Muscle of arm (tissue), 14 donors: Measurements from ENCODE around the gene NINJ1. TPM values are rescaled to one million over a fixed set of nuclear protein-coding genes. Genes with fewer than 3 reads are reported as not detected.

Experiments used
- DNase-seq: peaks from one replicate; pipeline ENCODE4 v3.0.0-alpha.2; 2013
- long read RNA-seq, 11 donors: transcript quantifications; one replicate each; lab custom pipeline, GENCODE V29; 2026
- polyA plus RNA-seq, 12 donors: library from polyadenylated mRNA; unstranded; fragments of 120-200 nt; gene quantifications; one replicate each; pipeline ENCODE4 v1.2.1, GENCODE V29; 2013; ENCODE audit not compliant: insufficient read length in 12 of 12

NINJ1 gene
- polyA plus RNA-seq, result 10 to 100 TPM in 11 of 12 donors, not detected in 1; 19.0 to 31.9 (median 25.9) TPM
- long read RNA-seq, donor 1, transcript NINJ1-201 (4 exons, 1,281 nt), result major isoform, 41 of 63 reads
- long read RNA-seq, donor 1, transcript NINJ1-204 (2 exons, 2,026 nt), result minor isoform, 8 of 63 reads
- long read RNA-seq, donor 1, partial matches to known transcripts, result 10 of 63 reads
- long read RNA-seq, donor 1, other reads (novel, unspliced or antisense), result 0 of 63 reads
- long read RNA-seq, donor 2, transcript NINJ1-201 (4 exons, 1,281 nt), result major isoform, 23 of 27 reads
- long read RNA-seq, donor 2, partial matches to known transcripts, result 0 of 27 reads
- long read RNA-seq, donor 2, other reads (novel, unspliced or antisense), result 0 of 27 reads
- long read RNA-seq, donor 3, transcript NINJ1-201 (4 exons, 1,281 nt), result major isoform, 9 of 10 reads
- long read RNA-seq, donor 3, partial matches to known transcripts, result 0 of 10 reads
- long read RNA-seq, donor 3, other reads (novel, unspliced or antisense), result 0 of 10 reads
- long read RNA-seq, donor 4, partial matches to known transcripts, result 0 of 6 reads
- long read RNA-seq, donor 4, other reads (novel, unspliced or antisense), result 0 of 6 reads
- long read RNA-seq, donor 5, result 0 reads
- long read RNA-seq, donor 6, transcript NINJ1-201 (4 exons, 1,281 nt), result major isoform, 14 of 17 reads
- long read RNA-seq, donor 6, partial matches to known transcripts, result 0 of 17 reads
- long read RNA-seq, donor 6, other reads (novel, unspliced or antisense), result 0 of 17 reads
- long read RNA-seq, donor 7, transcript NINJ1-201 (4 exons, 1,281 nt), result major isoform, 10 of 11 reads
- long read RNA-seq, donor 7, partial matches to known transcripts, result 0 of 11 reads
- long read RNA-seq, donor 7, other reads (novel, unspliced or antisense), result 0 of 11 reads
- long read RNA-seq, donor 8, transcript NINJ1-201 (4 exons, 1,281 nt), result major isoform, 20 of 28 reads
- long read RNA-seq, donor 8, partial matches to known transcripts, result 5 of 28 reads
- long read RNA-seq, donor 8, other reads (novel, unspliced or antisense), result 0 of 28 reads
- long read RNA-seq, donor 9, transcript NINJ1-201 (4 exons, 1,281 nt), result major isoform, 14 of 15 reads
- long read RNA-seq, donor 9, partial matches to known transcripts, result 0 of 15 reads
- long read RNA-seq, donor 9, other reads (novel, unspliced or antisense), result 0 of 15 reads
- long read RNA-seq, donor 10, transcript NINJ1-201 (4 exons, 1,281 nt), result major isoform, 19 of 29 reads
- long read RNA-seq, donor 10, partial matches to known transcripts, result 5 of 29 reads
- long read RNA-seq, donor 10, other reads (novel, unspliced or antisense), result 0 of 29 reads
- long read RNA-seq, donor 11, transcript NINJ1-201 (4 exons, 1,281 nt), result major isoform, 20 of 23 reads
- long read RNA-seq, donor 11, partial matches to known transcripts, result 0 of 23 reads
- long read RNA-seq, donor 11, other reads (novel, unspliced or antisense), result 0 of 23 reads

- DNase-seq, result peak; percentile 80
Measured at GRCh38 chr9:93134015-93134739, at the start of gene NINJ1. Gene NINJ1 (minus strand): TSS chr9:93134251. CDS start chr9:93134217, 34 bp downstream.

GRCh38 chr9:93183131-93183662 is 49.1 kb upstream of the NINJ1 start:
- DNase-seq, result no peak

GRCh38 chr9:93182572-93182971 is 48.5 kb upstream of the NINJ1 start:
- DNase-seq, result no peak

- no peak for DNase-seq
Measured at GRCh38 chr9:93181672-93182435, 47.8 kb upstream of the NINJ1 start.

GRCh38 chr9:93180938-93181337 is 46.9 kb upstream of the NINJ1 start:
- DNase-seq, result no peak

GRCh38 chr9:93178851-93179786 is 45.1 kb upstream of the NINJ1 start:
- DNase-seq, result no peak

GRCh38 chr9:93177676-93178075 is 43.6 kb upstream of the NINJ1 start:
- DNase-seq, result no peak

- DNase-seq, result no peak
Measured at GRCh38 chr9:93174976-93175375, 40.9 kb upstream of the NINJ1 start.

- no peak for DNase-seq
Measured at GRCh38 chr9:93173365-93174051, 39.5 kb upstream of the NINJ1 start.

GRCh38 chr9:93172666-93173364 is 38.8 kb upstream of the NINJ1 start:
- no peak for DNase-seq

GRCh38 chr9:93171261-93171990 is 37.4 kb upstream of the NINJ1 start:
- no peak for DNase-seq

GRCh38 chr9:93170571-93170970 is 36.5 kb upstream of the NINJ1 start:
- no peak for DNase-seq

- no peak for DNase-seq
Measured at GRCh38 chr9:93169444-93169843, 35.4 kb upstream of the NINJ1 start.

GRCh38 chr9:93168581-93168980 is 34.5 kb upstream of the NINJ1 start:
- no peak for DNase-seq

GRCh38 chr9:93167838-93168237 is 33.8 kb upstream of the NINJ1 start:
- DNase-seq, result no peak

- DNase-seq, result no peak
Measured at GRCh38 chr9:93167185-93167584, 33.1 kb upstream of the NINJ1 start.

GRCh38 chr9:93166699-93167098 is 32.6 kb upstream of the NINJ1 start:
- no peak for DNase-seq
